GM19023 (cell line): ENCODE results near the gene TMEM126A.
A peak's percentile ranks its signal among the peaks of the same experiment; 100 is the strongest.

Source experiments
- ATAC-seq: cut with Tn5 transposase; IDR thresholded peaks from one replicate; pipeline ENCODE4 v1.9.1; 2021; ENCODE audit warnings: mild to moderate bottlenecking, moderate library complexity; ENCODE audit not compliant: unreplicated experiment

Gene TMEM126A

GRCh38 chr11:85694385-85694980 lies 46.7 kb downstream of the TMEM126A start:
- ATAC-seq, result no peak

DNA sequence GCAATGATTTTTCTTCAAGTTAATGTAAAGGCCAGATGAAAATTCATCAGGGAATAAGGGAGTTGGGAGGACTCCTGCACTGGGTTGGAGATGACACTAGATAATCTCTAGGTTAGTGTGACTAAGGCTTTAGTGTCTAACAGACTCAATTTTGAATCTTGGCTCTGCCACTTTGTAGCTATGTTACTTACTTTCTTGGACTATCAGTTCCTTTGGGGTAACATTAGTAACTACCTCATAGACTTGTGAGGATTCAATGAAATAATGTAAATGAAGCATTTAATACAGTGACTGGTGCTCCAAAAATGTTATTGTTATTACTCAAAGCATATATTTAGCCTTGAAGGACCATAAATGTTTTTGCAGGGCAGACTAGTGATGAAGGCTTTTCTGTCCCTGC lies 47.8 kb downstream of the TMEM126A start:
- no peak for ATAC-seq

- ATAC-seq, result no peak
Measured at GRCh38 chr11:85697747-85698146, 50.0 kb downstream of the TMEM126A start.

DNA sequence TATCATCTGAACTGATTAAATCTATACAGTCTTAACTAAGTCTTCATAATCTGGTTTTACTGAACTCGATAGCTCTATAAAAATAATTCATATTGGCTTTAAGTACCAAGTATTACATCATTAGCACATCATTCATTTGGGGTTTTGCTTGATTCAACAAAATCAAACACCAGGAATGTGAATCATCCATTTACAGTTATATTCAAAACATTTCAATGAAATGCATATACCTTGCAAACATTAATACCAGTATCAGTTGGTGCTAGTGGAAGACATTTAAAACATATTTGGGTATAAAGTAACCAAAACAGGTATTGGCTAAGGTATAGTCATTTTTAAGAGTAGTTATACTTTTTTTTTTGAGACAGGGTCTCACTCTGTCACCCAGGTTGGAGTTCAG lies 50.4 kb downstream of the TMEM126A start:
- ATAC-seq, result no peak

- ATAC-seq, result peak; percentile 86
Measured at GRCh38 chr11:85699957-85700741, 52.4 kb downstream of the TMEM126A start.

DNA sequence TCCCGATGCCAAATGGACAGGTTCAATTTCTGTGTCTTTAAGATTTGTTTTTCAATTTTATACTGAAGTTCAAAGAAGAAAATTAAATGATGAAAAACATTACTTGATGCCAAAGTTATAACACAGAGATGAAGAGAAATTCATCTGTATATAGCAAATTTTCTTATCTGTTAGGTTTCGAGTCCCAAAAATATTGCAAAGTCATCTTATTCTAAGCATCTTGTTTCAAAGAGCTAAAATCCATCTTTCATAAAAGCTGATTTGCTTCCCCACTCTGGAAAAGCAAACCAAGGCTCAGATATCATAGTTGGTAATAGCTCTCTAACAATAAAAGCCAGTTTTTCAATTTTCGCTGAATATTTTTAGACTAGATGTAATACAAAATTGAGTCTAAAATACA lies 57.2 kb downstream of the TMEM126A start:
- no peak for ATAC-seq

GRCh38 chr11:85705800-85706199 lies 58.0 kb downstream of the TMEM126A start:
- ATAC-seq, result no peak
